HepG2 (cell line): ENCODE measurements around the gene CXCR5. TPM values are rescaled to one million over a fixed set of nuclear protein-coding genes. Genes with fewer than 3 reads are reported as not detected.

Source experiments
- ATAC-seq: fragments of 200-7000 bp; cut with Tn5 transposase; 3 replicates; pipeline ENCODE4 v1.9.1; 2020; ENCODE audit warnings: mild to moderate bottlenecking, moderate library complexity
- BruUV-seq: library from RNA; stranded (reverse); fragments of 400-500 nt; replicated peaks from 2 replicates; lab custom pipeline; 2021; lab: Mats Ljungman, UMichigan
- CTCF ChIA-PET: fragments of 300-600 bp; formaldehyde crosslinking; extraction: SDS; loops from one replicate; lab custom pipeline; 2021; ENCODE audit warnings: low total read pairs, inconsistent platforms, low intra/inter-chr PET ratio; lab: Yijun Ruan, JAX
- POLR2A ChIA-PET: fragments of 350-600 bp; sonication (Branson Sonifier 250); formaldehyde crosslinking; loops from one replicate; lab custom pipeline; 2020; ENCODE audit warnings: antibody characterized with exemption, inconsistent platforms; lab: Yijun Ruan, JAX
- DNase-seq: peaks from one replicate; pipeline ENCODE4 v3.0.0-alpha.2; 2015; ENCODE audit warnings: low spot score
- FAIRE-seq: peaks from 3 replicates; lab custom pipeline; 2011; peaks lifted over from hg19 to GRCh38; lab: Jason Lieb, UNC
- H2AFZ ChIP-seq: one replicate; pipeline ENCODE4 v1.6.1; 2011; ENCODE audit warnings: low read length, inconsistent platforms
- H3K27ac ChIP-seq: fragments of 300-600 bp; 3 replicates; pipeline ENCODE4 v1.8.0; 2011; ENCODE audit warnings: mixed run types, mild to moderate bottlenecking, mixed read lengths, low read length, inconsistent platforms; ENCODE audit not compliant: insufficient read depth; ENCODE audit errors: extremely low read length
- H3K27me3 ChIP-seq, 2 experiments: fragments of 200-600 bp in 1 of 2; 2 replicates in 1 of 2; 3 replicates in 1 of 2; pipeline versions ENCODE4 v1.6.0 to v1.8.0; 2011; ENCODE audit warnings: low read length in 2 of 2, mild to moderate bottlenecking in 2 of 2, moderate library complexity in 2 of 2, inconsistent platforms in 1 of 2; ENCODE audit not compliant: insufficient read depth in 2 of 2, control insufficient read depth in 1 of 2
- H3K36me3 ChIP-seq, 2 experiments: fragments of 200-600 bp in 1 of 2; replicated peaks in 1 of 2; 2 replicates in 1 of 2; 3 replicates in 1 of 2; pipeline versions ENCODE4 v1.5.1 to v1.8.0; 2011; ENCODE audit warnings: low read length in 2 of 2, inconsistent platforms in 1 of 2; ENCODE audit not compliant: insufficient read depth in 2 of 2, control insufficient read depth in 1 of 2
- H3K4me1 ChIP-seq: 2 replicates; pipeline ENCODE4 v1.5.1; 2012; ENCODE audit warnings: low read length, inconsistent platforms; ENCODE audit not compliant: insufficient read depth
- H3K4me2 ChIP-seq: 2 replicates; pipeline ENCODE4 v1.6.0; 2011; ENCODE audit warnings: low read depth, low read length, inconsistent platforms
- H3K4me3 ChIP-seq, 3 experiments: fragments of 200-600 bp in 1 of 3; sonication (generic), shearing (Covaris generic) in 1 of 3; replicated peaks in 1 of 3; 2 replicates each; pipeline ENCODE4 v1.5.1; 2011 to 2016; ENCODE audit warnings: low read length in 3 of 3, inconsistent platforms in 2 of 3, low read depth in 2 of 3, mild to moderate bottlenecking in 2 of 3, control low read depth in 1 of 3, mixed read lengths in 1 of 3; ENCODE audit not compliant: insufficient read depth in 1 of 3
- H3K79me2 ChIP-seq: one replicate; pipeline ENCODE4 v1.6.1; 2011; ENCODE audit warnings: low read length, inconsistent platforms; ENCODE audit not compliant: insufficient read depth
- H3K9ac ChIP-seq: 2 replicates; pipeline ENCODE4 v1.6.0; 2011; ENCODE audit warnings: mild to moderate bottlenecking, low read depth, low read length, inconsistent platforms; ENCODE audit not compliant: insufficient read depth
- H3K9me3 ChIP-seq: 2 replicates; pipeline ENCODE4 v1.5.1; 2012; ENCODE audit warnings: mild to moderate bottlenecking, low read length
- H4K20me1 ChIP-seq: 2 replicates; pipeline ENCODE4 v1.6.0; 2011; ENCODE audit warnings: inconsistent platforms, mild to moderate bottlenecking, low read length, moderate library complexity; ENCODE audit not compliant: insufficient read depth
- KLF9 ChIP-seq: IDR thresholded peaks from 2 replicates; pipeline ENCODE4 v1.6.1; 2016; ENCODE audit warnings: low read depth
- PHF5A ChIP-seq: IDR thresholded peaks from one replicate; pipeline ENCODE4 v1.6.1; 2018; ENCODE audit warnings: low read depth, missing genetic modification reagents; ENCODE audit not compliant: unreplicated experiment
- PLRG1 ChIP-seq: fragments of 450-650 bp; conservative IDR thresholded peaks from 2 replicates; pipeline ENCODE4 v1.6.1; 2016
- STAT5B ChIP-seq: sonication (generic); formaldehyde crosslinking; IDR thresholded peaks from 2 replicates; pipeline ENCODE4 v1.4.0; 2020; ENCODE audit warnings: missing genetic modification reagents
- ZNF160 ChIP-seq: sonication (generic); formaldehyde crosslinking; IDR thresholded peaks from 2 replicates; pipeline ENCODE4 v1.8.0; 2022; ENCODE audit warnings: mild to moderate bottlenecking, inconsistent platforms, missing genetic modification reagents
- ZNF34 ChIP-seq: sonication (generic); formaldehyde crosslinking; IDR thresholded peaks from 2 replicates; pipeline ENCODE4 v1.4.0; 2020; ENCODE audit warnings: mild to moderate bottlenecking, missing genetic modification reagents, borderline replicate concordance
- ZNF777 ChIP-seq: sonication (generic); formaldehyde crosslinking; IDR thresholded peaks from 2 replicates; pipeline ENCODE4 v1.4.0; 2020; ENCODE audit warnings: missing genetic modification reagents
- ZNF839 ChIP-seq: sonication (generic); formaldehyde crosslinking; IDR thresholded peaks from 2 replicates; pipeline ENCODE4 v1.4.0; 2020; ENCODE audit warnings: missing genetic modification reagents, mild to moderate bottlenecking, borderline replicate concordance
- WGBS: methylation state at CpG from one replicate; pipeline ENCODE4 v1.1.6; 2017; ENCODE audit warnings: low lambda C conversion rate; 5-methylcytosine and 5-hydroxymethylcytosine counted together
- in situ Hi-C: cut with HindIII; loops from 2 replicates; pipeline ENCODE4 v1.10.0; 2017; ENCODE audit warnings: low pct_unique_long_range_greater_than_20kb; ENCODE audit not compliant: extremely low pct_ligation_motif_present
- intact Hi-C: fragments of 100-400 bp; cut with micrococcal nuclease; formaldehyde crosslinking; loops from one replicate; pipeline ENCODE4 v1.10.0; 2022; ENCODE audit not compliant: unreplicated experiment
- polyA plus RNA-seq, 8 experiments: library from polyadenylated mRNA; depleted of rRNA in 3 of 8; stranded (reverse) in 7 of 8; unstranded in 1 of 8; fragments of >200 nt; fragmentation: Illumina TruSeq in 4 of 8; extraction: Trizol in 4 of 8; gene quantifications; 2 replicates each; pipeline versions ENCODE4 v1.2.1 to v1.2.3, GENCODE V29; 2011 to 2016; ENCODE audit warnings: low read depth in 4 of 8, missing spikeins in 1 of 8, mixed read lengths in 1 of 8; ENCODE audit not compliant: insufficient read depth in 1 of 8
- total RNA-seq, 5 experiments: library from RNA; depleted of rRNA; stranded (reverse); fragments of >200 nt; fragmentation: Illumina TruSeq; extraction: Trizol; gene quantifications; 2 replicates each; pipeline ENCODE4 v1.2.3, GENCODE V29; 2016; ENCODE audit warnings: low read depth in 1 of 5
- TF ChIP-seq, protein P1 (sequence below): sonication (generic); formaldehyde crosslinking; IDR thresholded peaks from 2 replicates; pipeline ENCODE4 v1.8.1; 2023; ENCODE audit warnings: mild to moderate bottlenecking, missing genetic modification reagents, borderline replicate concordance
- TF ChIP-seq, protein P2 (sequence below): sonication (generic); formaldehyde crosslinking; IDR thresholded peaks from 2 replicates; pipeline ENCODE4 v1.5.1; 2020; ENCODE audit warnings: mild to moderate bottlenecking, missing genetic modification reagents, moderate library complexity
- TF ChIP-seq, protein P3 (sequence below): IDR thresholded peaks from 2 replicates; pipeline ENCODE4 v1.6.1; 2012; ENCODE audit warnings: inconsistent platforms
- TF ChIP-seq, protein P4 (sequence below): sonication (generic); formaldehyde crosslinking; IDR thresholded peaks from 2 replicates; pipeline ENCODE4 v1.9.0; 2022; ENCODE audit warnings: missing genetic modification reagents, mild to moderate bottlenecking, borderline replicate concordance
- TF ChIP-seq, protein P5 (sequence below): fragments of 450-650 bp; IDR thresholded peaks from 2 replicates; pipeline ENCODE4 v1.6.1; 2017; ENCODE audit warnings: mild to moderate bottlenecking

CXCR5 gene
- total and polyA plus RNA-seq, 2 of the 13 experiments (the other 11 are each of a cell fraction or from before 2014, with no cell fraction given), result not detected

DNA sequence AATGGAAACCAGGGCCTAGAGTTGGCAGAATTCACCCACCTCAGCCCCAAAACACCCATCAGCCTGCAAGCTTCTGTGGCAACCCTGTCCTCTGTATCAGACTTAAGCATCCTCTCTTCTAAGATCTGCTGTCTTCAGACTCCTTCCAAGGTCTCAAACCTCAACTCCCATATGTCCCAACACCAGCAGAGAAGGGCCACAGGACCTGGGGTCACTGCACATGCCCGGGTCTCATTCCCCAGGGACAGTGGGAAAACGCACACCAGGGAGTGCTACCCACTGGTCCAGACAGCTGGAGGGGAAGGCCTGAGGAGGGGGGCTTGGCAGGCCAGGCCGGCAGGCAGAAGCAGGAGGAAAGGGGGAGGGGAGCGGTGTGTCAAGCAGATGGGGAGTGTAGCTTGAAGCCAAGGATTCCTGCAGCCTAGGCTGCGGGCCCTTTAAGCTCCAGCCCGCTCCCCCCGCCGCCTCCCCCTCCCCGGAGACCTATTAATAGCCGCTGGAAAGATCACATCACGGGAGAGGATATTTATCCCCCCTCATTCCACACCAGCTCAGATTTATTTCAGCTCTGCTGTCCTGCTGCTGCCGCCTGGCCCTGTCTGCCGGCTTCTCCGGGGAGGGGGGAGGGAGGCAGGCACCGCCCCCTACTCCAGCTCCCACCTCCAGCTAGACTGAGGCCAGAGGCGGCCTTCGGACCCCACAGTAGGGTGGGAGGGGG lies 25.4 kb downstream of the CXCR5 start:
- no peak for DNase-seq
- no peak for TF ChIP-seq KLF9 (CRISPR knock-in tag)
- TF ChIP-seq, protein P1, sequence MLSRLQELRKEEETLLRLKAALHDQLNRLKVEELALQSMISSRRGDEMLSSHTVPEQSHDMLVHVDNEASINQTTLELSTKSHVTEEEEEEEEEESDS, result no peak
- TF ChIP-seq, protein P2, sequence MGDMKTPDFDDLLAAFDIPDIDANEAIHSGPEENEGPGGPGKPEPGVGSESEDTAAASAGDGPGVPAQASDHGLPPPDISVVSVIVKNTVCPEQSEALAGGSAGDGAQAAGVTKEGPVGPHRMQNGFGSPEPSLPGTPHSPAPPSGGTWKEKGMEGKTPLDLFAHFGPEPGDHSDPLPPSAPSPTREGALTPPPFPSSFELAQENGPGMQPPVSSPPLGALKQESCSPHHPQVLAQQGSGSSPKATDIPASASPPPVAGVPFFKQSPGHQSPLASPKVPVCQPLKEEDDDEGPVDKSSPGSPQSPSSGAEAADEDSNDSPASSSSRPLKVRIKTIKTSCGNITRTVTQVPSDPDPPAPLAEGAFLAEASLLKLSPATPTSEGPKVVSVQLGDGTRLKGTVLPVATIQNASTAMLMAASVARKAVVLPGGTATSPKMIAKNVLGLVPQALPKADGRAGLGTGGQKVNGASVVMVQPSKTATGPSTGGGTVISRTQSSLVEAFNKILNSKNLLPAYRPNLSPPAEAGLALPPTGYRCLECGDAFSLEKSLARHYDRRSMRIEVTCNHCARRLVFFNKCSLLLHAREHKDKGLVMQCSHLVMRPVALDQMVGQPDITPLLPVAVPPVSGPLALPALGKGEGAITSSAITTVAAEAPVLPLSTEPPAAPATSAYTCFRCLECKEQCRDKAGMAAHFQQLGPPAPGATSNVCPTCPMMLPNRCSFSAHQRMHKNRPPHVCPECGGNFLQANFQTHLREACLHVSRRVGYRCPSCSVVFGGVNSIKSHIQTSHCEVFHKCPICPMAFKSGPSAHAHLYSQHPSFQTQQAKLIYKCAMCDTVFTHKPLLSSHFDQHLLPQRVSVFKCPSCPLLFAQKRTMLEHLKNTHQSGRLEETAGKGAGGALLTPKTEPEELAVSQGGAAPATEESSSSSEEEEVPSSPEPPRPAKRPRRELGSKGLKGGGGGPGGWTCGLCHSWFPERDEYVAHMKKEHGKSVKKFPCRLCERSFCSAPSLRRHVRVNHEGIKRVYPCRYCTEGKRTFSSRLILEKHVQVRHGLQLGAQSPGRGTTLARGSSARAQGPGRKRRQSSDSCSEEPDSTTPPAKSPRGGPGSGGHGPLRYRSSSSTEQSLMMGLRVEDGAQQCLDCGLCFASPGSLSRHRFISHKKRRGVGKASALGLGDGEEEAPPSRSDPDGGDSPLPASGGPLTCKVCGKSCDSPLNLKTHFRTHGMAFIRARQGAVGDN (CRISPR knock-in tag), result 0 out of 2 replicates have a peak, but pooled peaks have one; percentile 7
- TF ChIP-seq, protein P3, sequence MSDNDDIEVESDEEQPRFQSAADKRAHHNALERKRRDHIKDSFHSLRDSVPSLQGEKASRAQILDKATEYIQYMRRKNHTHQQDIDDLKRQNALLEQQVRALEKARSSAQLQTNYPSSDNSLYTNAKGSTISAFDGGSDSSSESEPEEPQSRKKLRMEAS, result no peak
- TF ChIP-seq ZNF839 (CRISPR knock-in tag), result no peak
- TF ChIP-seq PHF5A (CRISPR knock-in tag), result no peak
- TF ChIP-seq PLRG1, result no peak
- no peak for TF ChIP-seq ZNF160 (CRISPR knock-in tag)
- TF ChIP-seq, protein P4, sequence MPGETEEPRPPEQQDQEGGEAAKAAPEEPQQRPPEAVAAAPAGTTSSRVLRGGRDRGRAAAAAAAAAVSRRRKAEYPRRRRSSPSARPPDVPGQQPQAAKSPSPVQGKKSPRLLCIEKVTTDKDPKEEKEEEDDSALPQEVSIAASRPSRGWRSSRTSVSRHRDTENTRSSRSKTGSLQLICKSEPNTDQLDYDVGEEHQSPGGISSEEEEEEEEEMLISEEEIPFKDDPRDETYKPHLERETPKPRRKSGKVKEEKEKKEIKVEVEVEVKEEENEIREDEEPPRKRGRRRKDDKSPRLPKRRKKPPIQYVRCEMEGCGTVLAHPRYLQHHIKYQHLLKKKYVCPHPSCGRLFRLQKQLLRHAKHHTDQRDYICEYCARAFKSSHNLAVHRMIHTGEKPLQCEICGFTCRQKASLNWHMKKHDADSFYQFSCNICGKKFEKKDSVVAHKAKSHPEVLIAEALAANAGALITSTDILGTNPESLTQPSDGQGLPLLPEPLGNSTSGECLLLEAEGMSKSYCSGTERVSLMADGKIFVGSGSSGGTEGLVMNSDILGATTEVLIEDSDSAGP (CRISPR knock-in tag), result peak; percentile 89
- no peak for TF ChIP-seq ZNF777
- no peak for TF ChIP-seq STAT5B (CRISPR knock-in tag)
- TF ChIP-seq ZNF34, result no peak
- TF ChIP-seq, protein P5, sequence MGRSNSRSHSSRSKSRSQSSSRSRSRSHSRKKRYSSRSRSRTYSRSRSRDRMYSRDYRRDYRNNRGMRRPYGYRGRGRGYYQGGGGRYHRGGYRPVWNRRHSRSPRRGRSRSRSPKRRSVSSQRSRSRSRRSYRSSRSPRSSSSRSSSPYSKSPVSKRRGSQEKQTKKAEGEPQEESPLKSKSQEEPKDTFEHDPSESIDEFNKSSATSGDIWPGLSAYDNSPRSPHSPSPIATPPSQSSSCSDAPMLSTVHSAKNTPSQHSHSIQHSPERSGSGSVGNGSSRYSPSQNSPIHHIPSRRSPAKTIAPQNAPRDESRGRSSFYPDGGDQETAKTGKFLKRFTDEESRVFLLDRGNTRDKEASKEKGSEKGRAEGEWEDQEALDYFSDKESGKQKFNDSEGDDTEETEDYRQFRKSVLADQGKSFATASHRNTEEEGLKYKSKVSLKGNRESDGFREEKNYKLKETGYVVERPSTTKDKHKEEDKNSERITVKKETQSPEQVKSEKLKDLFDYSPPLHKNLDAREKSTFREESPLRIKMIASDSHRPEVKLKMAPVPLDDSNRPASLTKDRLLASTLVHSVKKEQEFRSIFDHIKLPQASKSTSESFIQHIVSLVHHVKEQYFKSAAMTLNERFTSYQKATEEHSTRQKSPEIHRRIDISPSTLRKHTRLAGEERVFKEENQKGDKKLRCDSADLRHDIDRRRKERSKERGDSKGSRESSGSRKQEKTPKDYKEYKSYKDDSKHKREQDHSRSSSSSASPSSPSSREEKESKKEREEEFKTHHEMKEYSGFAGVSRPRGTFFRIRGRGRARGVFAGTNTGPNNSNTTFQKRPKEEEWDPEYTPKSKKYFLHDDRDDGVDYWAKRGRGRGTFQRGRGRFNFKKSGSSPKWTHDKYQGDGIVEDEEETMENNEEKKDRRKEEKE, result no peak

More for the DNA sequence above, 25.4 kb downstream of the CXCR5 start:
- POLR2A ChIA-PET, result interaction anchor here (0.6 to 1.4 kb wide), 6 partner anchors 23 to 219 kb away, joined by 3 to 4 read pairs (median 3); a partner anchor contains a TSS
- Histone ChIP-seq H3K4me3 (peak overlapping the region; percentile 24 to 69 (median 52); a peak in 5 of 6 replicates), H3K9me3 (no peaks in the 10 kb centered on the region), H3K4me1 (peaks cover 61% of the 10 kb centered on the region), H3K27ac (peak overlapping the region; percentile 70), H3K79me2 (peaks cover 2% of the 10 kb centered on the region), H3K4me2 (peak overlapping the region; percentile 95), H3K9ac (no peak overlapping the region; the same call in 1 of the 2 replicates), H4K20me1 (no peaks in the 10 kb centered on the region), H3K27me3 (no peaks in the 10 kb centered on the region; a peak in 1 of 5 replicates), H2AFZ (no peak overlapping the region), H3K36me3 (peaks cover 0 to 25% of the 10 kb centered on the region in 2 experiments; a peak in 1 of 5 replicates)
- BruUV-seq, result no TSS peak
- CTCF ChIA-PET, result interaction anchor here (1.1 to 9.1 kb wide), 2 partner anchors 18 to 47 kb away, joined by 3 to 188 read pairs; partner anchors contain the start of genes BCL9L and UPK2
- ATAC-seq, result no peak
- in situ Hi-C loops, result no loop called here
- intact Hi-C loops, result no loop called here
- FAIRE-seq, result no peak
- WGBS, result 34% methylated on average over 7 of the region's 17 CpGs
